Colonic mucosa (tissue), 4 donors: Measurements from ENCODE around the gene PGM1. TPM values are rescaled to one million over a fixed set of nuclear protein-coding genes. Genes with fewer than 3 reads are reported as not detected.
A peak's percentile ranks its signal among the peaks of the same experiment; 100 is the strongest.

ENCODE experiments used
- DNase-seq: peaks from one replicate; pipeline ENCODE4 v3.0.0-alpha.2; 2020
- H3K27ac ChIP-seq: fragments of 200-600 bp; one replicate; pipeline ENCODE4 v1.8.0; 2021
- H3K27me3 ChIP-seq: fragments of 200-600 bp; one replicate; pipeline ENCODE4 v1.8.0; 2021
- H3K36me3 ChIP-seq: fragments of 200-600 bp; one replicate; pipeline ENCODE4 v1.8.0; 2021
- H3K4me1 ChIP-seq: fragments of 200-600 bp; one replicate; pipeline ENCODE4 v1.8.0; 2021; ENCODE audit warnings: mild to moderate bottlenecking
- H3K4me3 ChIP-seq: fragments of 200-600 bp; one replicate; pipeline ENCODE4 v1.8.0; 2021
- H3K9ac ChIP-seq, 2 donors: one replicate each; pipeline ENCODE4 v1.7.0; 2013; ENCODE audit warnings: control low read depth in 2 of 2, low read depth in 2 of 2, low read length in 2 of 2
- H3K9me3 ChIP-seq: fragments of 200-600 bp; one replicate; pipeline ENCODE4 v1.8.0; 2021
- intact Hi-C: fragments of 100-400 bp; cut with DNase I; formaldehyde crosslinking; loops from one replicate; pipeline ENCODE4 v1.14.1; 2022
- total RNA-seq, 2 donors: library from RNA; stranded (reverse); fragmentation: NEBNext Ultra II Directional in 1 of 2; extraction: Animal tissue kit (Norgen Biotek cat#: 25700) in 1 of 2; gene quantifications; one replicate each; pipeline ENCODE4 v1.2.1, GENCODE V29; 2021
- TF ChIP-seq, protein P1 (sequence below): fragments of 200-600 bp; IDR thresholded peaks from one replicate; pipeline ENCODE4 v1.8.0; 2022; ENCODE audit warnings: antibody characterized with exemption, mild to moderate bottlenecking
- donor health status: healthy.
- donor health status: DM: no; HTN: no; CAD: no.
- donor health status: DM: no; HTN: no; CAD: no.

The PGM1 gene
- total RNA-seq, 2 donors from 2014 or later: 104 to 146 TPM

DNA sequence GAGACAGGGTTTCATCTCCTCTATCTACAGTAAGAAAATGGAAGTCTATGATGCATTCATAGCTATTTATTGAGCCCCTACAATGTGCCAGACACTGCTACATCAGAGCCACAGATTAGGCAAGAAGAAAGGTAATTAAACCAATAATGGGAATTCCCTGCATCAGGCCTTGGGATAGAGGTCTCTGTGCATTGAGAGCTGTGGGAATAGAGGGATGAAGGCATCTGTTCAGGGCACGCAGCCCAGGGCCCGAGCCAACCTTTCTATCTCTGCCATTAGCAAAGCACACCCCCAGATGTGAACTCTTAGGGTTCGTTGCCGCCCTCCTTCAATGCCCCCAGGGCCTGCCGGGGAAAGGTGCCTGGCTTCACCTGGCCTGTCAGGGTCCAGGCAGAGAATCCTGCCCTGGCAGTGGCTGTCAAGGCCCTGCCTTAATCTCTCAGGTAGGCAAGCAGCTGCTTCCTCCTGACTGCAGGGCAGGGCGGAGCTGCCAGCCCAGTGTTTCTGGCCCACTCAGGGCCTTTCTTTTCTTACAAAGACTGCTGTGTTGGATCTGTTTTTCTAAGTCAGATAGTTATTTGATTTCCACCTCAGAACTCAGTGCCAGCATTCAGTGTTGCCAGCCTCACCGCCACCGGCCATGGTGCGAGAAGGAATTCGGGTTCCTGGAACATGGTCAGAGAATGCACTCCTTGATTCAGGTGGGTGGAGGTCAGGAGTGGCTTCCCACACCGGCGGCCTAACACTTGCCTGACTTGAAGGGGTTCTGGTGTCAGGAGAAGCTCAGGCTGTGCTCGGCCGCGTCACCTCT is 76.1 kb downstream of the PGM1 start:
- Histone ChIP-seq H3K27me3 (no peaks in the 10 kb centered on the region), H3K4me1 (no peaks in the 10 kb centered on the region), H3K4me3 (no peak overlapping the region), H3K36me3 (no peaks in the 10 kb centered on the region), H3K9ac (no peak overlapping the region), H3K27ac (no peak overlapping the region), H3K9me3 (no peaks in the 10 kb centered on the region)
- TF ChIP-seq, protein P1, sequence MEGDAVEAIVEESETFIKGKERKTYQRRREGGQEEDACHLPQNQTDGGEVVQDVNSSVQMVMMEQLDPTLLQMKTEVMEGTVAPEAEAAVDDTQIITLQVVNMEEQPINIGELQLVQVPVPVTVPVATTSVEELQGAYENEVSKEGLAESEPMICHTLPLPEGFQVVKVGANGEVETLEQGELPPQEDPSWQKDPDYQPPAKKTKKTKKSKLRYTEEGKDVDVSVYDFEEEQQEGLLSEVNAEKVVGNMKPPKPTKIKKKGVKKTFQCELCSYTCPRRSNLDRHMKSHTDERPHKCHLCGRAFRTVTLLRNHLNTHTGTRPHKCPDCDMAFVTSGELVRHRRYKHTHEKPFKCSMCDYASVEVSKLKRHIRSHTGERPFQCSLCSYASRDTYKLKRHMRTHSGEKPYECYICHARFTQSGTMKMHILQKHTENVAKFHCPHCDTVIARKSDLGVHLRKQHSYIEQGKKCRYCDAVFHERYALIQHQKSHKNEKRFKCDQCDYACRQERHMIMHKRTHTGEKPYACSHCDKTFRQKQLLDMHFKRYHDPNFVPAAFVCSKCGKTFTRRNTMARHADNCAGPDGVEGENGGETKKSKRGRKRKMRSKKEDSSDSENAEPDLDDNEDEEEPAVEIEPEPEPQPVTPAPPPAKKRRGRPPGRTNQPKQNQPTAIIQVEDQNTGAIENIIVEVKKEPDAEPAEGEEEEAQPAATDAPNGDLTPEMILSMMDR: no peak
- intact Hi-C loops: no loop called here
- DNase-seq: no peak

DNA sequence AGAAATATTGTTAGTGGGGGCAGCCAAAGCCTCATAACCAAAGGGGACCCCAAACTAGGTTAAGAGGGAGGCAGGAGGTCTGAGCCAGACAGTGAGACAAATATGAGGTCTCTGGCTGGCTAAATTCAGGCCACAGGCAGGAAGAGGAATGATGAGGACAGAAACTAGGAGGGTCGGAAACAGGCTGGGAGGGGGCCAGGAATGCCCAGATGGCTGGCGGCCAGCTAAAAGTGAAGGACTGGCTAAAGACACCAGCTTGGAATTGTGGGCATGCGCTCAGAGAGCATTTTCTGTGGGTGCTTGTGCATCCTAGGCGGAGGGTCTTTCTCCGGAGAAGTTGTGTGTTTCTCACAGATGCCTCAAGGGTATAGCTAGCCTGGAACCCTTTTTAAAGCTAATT is 77.0 kb downstream of the PGM1 start:
- H3K36me3 ChIP-seq: no peaks in the 10 kb centered on the region
- DNase-seq: no peak
- H3K9me3 ChIP-seq: no peaks in the 10 kb centered on the region
- H3K4me1 ChIP-seq: peaks cover 3% of the 10 kb centered on the region
- no peak overlapping the region for H3K27ac ChIP-seq
- TF ChIP-seq, protein P1: no peak
- no peak overlapping the region for H3K9ac ChIP-seq
- H3K4me3 ChIP-seq: no peak overlapping the region
- intact Hi-C loops: loop anchor here (5.0 kb wide), 1 partner anchor 577 kb away; no protein-coding TSS in a partner anchor
- no peaks in the 10 kb centered on the region for H3K27me3 ChIP-seq

GRCh38 chr1:63671514-63671913 is 78.3 kb downstream of the PGM1 start:
- intact Hi-C loops: loop anchor here (5.0 kb wide), 1 partner anchor 576 kb away; no protein-coding TSS in a partner anchor
- Histone ChIP-seq H3K9ac (no peak overlapping the region), H3K4me3 (no peak overlapping the region), H3K9me3 (no peaks in the 10 kb centered on the region), H3K27ac (no peak overlapping the region), H3K36me3 (no peaks in the 10 kb centered on the region), H3K27me3 (no peaks in the 10 kb centered on the region), H3K4me1 (peaks cover 3% of the 10 kb centered on the region)
- DNase-seq: no peak
- TF ChIP-seq, protein P1: no peak

DNA sequence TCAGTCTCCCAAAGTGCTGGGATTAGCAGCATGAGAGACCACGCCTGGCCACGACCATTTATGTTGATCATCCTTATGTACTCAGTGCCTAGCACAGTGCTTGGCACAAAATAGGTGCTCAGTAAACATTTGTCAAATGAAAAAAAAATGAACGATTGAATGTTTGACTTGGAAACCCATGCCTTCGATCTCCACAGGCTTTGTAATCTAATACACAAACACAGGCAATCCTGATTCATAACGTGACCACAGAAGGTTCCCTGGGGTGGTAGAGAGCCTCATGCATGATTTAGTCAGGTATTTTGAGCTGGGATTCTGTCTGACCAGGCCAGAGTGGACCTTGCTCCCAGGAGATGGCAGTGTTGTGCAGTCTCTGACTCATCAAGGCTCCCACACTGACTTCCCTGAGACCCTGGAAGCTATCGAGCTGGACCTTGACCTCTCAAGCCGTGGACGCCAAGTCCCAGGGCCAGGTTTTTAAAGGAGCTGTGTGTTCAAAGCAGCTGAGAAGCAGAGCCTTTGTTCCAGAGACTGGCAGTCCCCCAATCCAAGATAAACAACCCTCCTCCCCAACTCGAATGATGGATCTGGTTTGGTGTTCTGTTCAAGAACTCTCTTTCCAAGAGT is 81.1 kb downstream of the PGM1 start:
- no peak overlapping the region for H3K9ac ChIP-seq
- intact Hi-C loops: loop anchor here (5.0 kb wide), 1 partner anchor 573 kb away; no protein-coding TSS in a partner anchor

DNA sequence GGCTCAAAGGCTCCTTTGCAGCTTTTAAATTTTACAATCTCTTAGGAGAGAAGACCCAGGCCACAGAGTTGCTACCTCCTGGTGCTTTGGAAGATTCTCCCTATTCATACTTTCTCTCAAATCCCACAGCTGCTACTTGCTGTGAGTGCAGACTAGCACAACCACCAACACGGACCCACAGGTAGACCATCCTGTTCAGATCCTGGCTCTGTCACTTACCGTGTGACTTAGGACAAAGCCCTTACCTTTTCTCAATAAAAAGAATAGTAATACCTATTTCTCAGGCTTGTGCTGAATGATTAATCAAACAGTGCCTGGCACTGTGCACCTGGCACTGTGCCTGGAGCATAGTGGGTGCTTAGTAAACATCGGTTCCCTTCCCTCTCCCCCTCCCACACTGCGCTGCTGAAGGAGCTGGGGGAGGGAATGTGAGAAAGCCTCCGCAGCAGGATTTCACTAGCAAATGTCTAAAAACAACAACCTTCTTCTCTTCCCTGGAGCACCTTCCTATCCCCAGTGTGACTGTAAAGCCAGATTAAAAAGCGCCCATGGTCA is 81.7 kb downstream of the PGM1 start:
- Histone ChIP-seq H3K4me3 (no peak overlapping the region), H3K4me1 (peaks cover 3% of the 10 kb centered on the region), H3K27ac (peak overlapping the region; percentile 20), H3K36me3 (no peaks in the 10 kb centered on the region), H3K9ac (no peak overlapping the region), H3K9me3 (no peaks in the 10 kb centered on the region), H3K27me3 (no peaks in the 10 kb centered on the region)
- intact Hi-C loops: loop anchor here (5.0 kb wide), 1 partner anchor 572 kb away; no protein-coding TSS in a partner anchor
- TF ChIP-seq, protein P1: no peak
- DNase-seq: no peak

More for the DNA sequence above, 81.1 kb downstream of the PGM1 start:
- no peaks in the 10 kb centered on the region for H3K36me3 ChIP-seq
- peak; percentile 84 for DNase-seq
- peaks cover 3% of the 10 kb centered on the region for H3K4me1 ChIP-seq
- H3K9me3 ChIP-seq: no peaks in the 10 kb centered on the region
- TF ChIP-seq, protein P1: peak; percentile 54
- peak overlapping the region; percentile 20 for H3K27ac ChIP-seq
- no peak overlapping the region for H3K4me3 ChIP-seq
- H3K27me3 ChIP-seq: no peaks in the 10 kb centered on the region
